MCF 10A (cell line): ENCODE measurements around the gene MAD1L1. TPM values are rescaled to one million over a fixed set of nuclear protein-coding genes. Genes with fewer than 3 reads are reported as not detected.
A peak's percentile ranks its signal among the peaks of the same experiment; 100 is the strongest.

Experiments
- BruUV-seq: library from RNA; stranded (reverse); fragments of 400-500 nt; replicated peaks from 2 replicates; lab custom pipeline; 2021; lab: Mats Ljungman, UMichigan
- CTCF ChIA-PET: fragments of 300-600 bp; sonication (Branson Sonifier 250); formaldehyde crosslinking; extraction: SDS; loops from one replicate; lab custom pipeline; 2021; ENCODE audit warnings: antibody characterized with exemption, inconsistent platforms; lab: Yijun Ruan, JAX
- POLR2A ChIA-PET: fragments of 300-600, 350-650 bp; sonication (Branson Sonifier 250); formaldehyde crosslinking; extraction: SDS; loops from one replicate; lab custom pipeline; 2020; ENCODE audit warnings: antibody characterized with exemption, inconsistent platforms; lab: Yijun Ruan, JAX
- DNase-seq: peaks from one replicate; pipeline ENCODE4 v3.0.0-alpha.2; 2018; ENCODE audit not compliant: unreplicated experiment
- H3K27ac Mint-ChIP-seq: one replicate; pipeline ENCODE4 v1.8.0; 2022; ENCODE audit warnings: mild to moderate bottlenecking, low read depth, mixed read lengths; ENCODE audit not compliant: unreplicated experiment
- H3K27me3 Mint-ChIP-seq: one replicate; pipeline ENCODE4 v1.8.0; 2022; ENCODE audit warnings: mixed read lengths; ENCODE audit not compliant: insufficient read depth, unreplicated experiment
- H3K36me3 Mint-ChIP-seq: one replicate; pipeline ENCODE4 v1.8.0; 2022; ENCODE audit warnings: mild to moderate bottlenecking, moderate library complexity, mixed read lengths; ENCODE audit not compliant: insufficient read depth, unreplicated experiment
- H3K4me1 Mint-ChIP-seq: one replicate; pipeline ENCODE4 v1.8.0; 2022; ENCODE audit warnings: mixed read lengths; ENCODE audit not compliant: insufficient read depth, unreplicated experiment
- H3K4me3 Mint-ChIP-seq: one replicate; pipeline ENCODE4 v1.8.0; 2022; ENCODE audit warnings: mild to moderate bottlenecking, moderate library complexity, mixed read lengths; ENCODE audit not compliant: unreplicated experiment
- H3K9me3 Mint-ChIP-seq: one replicate; pipeline ENCODE4 v1.8.0; 2022; ENCODE audit warnings: mixed read lengths; ENCODE audit not compliant: unreplicated experiment
- CTCF ChIP-seq: fragments of 200-600 bp; IDR thresholded peaks from one replicate; pipeline ENCODE4 v1.8.0; 2022; ENCODE audit warnings: antibody characterized with exemption, mild to moderate bottlenecking; ENCODE audit not compliant: unreplicated experiment
- intact Hi-C: fragments of 100-400 bp; cut with micrococcal nuclease; formaldehyde crosslinking; loops from 2 replicates; pipeline ENCODE4 v1.14.1; 2022
- total RNA-seq: library from RNA; stranded (reverse); gene quantifications from 2 replicates; pipeline ENCODE4 v1.2.3, GENCODE V29; 2022

The MAD1L1 gene
- total RNA-seq, 1 experiment from 2014 or later: 25.2 TPM

GRCh38 chr7:2172311-2173188 is 60.2 kb downstream of the MAD1L1 start:
- no peak overlapping the region for H3K27ac Mint-ChIP-seq
- ChIA-PET POLR2A (interaction anchor here (0.7 kb wide), 1 partner anchor 1686 kb away, joined by 3 read pairs; no protein-coding TSS in a partner anchor), CTCF (interaction anchor here (1.1 kb wide), 1 partner anchor 36 kb away, joined by 5 read pairs; no protein-coding TSS in a partner anchor)
- peak overlapping the region; percentile 13 for H3K4me3 Mint-ChIP-seq
- peak; percentile 97 for DNase-seq
- no peaks in the 10 kb centered on the region for H3K27me3 Mint-ChIP-seq
- peaks cover 47% of the 10 kb centered on the region for H3K4me1 Mint-ChIP-seq
- no TSS peak for BruUV-seq
- no peaks in the 10 kb centered on the region for H3K9me3 Mint-ChIP-seq
- peaks cover 19% of the 10 kb centered on the region for H3K36me3 Mint-ChIP-seq
- TF ChIP-seq CTCF: no peak
- intact Hi-C loops: no loop called here

GRCh38 chr7:2171855-2172254 is 60.9 kb downstream of the MAD1L1 start:
- no peak overlapping the region for H3K27ac Mint-ChIP-seq
- no peak for TF ChIP-seq CTCF
- peaks cover 19% of the 10 kb centered on the region for H3K36me3 Mint-ChIP-seq
- intact Hi-C loops: no loop called here
- BruUV-seq: no TSS peak
- H3K4me3 Mint-ChIP-seq: no peak overlapping the region
- H3K27me3 Mint-ChIP-seq: no peaks in the 10 kb centered on the region
- ChIA-PET POLR2A (no interaction called here), CTCF (no interaction called here)
- DNase-seq: no peak
- H3K4me1 Mint-ChIP-seq: peaks cover 47% of the 10 kb centered on the region
- no peaks in the 10 kb centered on the region for H3K9me3 Mint-ChIP-seq

GRCh38 chr7:2170576-2171521 is 61.9 kb downstream of the MAD1L1 start:
- no peaks in the 10 kb centered on the region for H3K27me3 Mint-ChIP-seq
- H3K4me1 Mint-ChIP-seq: peaks cover 45% of the 10 kb centered on the region
- no peak for DNase-seq
- no peaks in the 10 kb centered on the region for H3K9me3 Mint-ChIP-seq
- ChIA-PET CTCF (no interaction called here), POLR2A (interaction anchor here (0.9 to 1.1 kb wide), 2 partner anchors 10 to 26 kb away, joined by 3 read pairs; no protein-coding TSS in a partner anchor)
- peaks cover 19% of the 10 kb centered on the region for H3K36me3 Mint-ChIP-seq
- H3K27ac Mint-ChIP-seq: no peak overlapping the region
- TF ChIP-seq CTCF: no peak
- intact Hi-C loops: no loop called here
- no peak overlapping the region for H3K4me3 Mint-ChIP-seq
- BruUV-seq: no TSS peak
